ENCODE results near the gene CD52. TPM values are rescaled to one million over a fixed set of nuclear protein-coding genes. Genes with fewer than 3 reads are reported as not detected.
A peak's percentile ranks its signal among the peaks of the same experiment; 100 is the strongest.
"Not testable (repeated sequence)": the region's sequence is repeated elsewhere in the genome, so short reads cannot be mapped to it uniquely, and the experiment has no call there.

Gene CD52
- total and polyA plus RNA-seq, 2 of the 4 experiments (the other 2 are of a cell fraction): 1.6 TPM; not detected in 1

GRCh38 chr1:26328597-26328996 lies 10.8 kb downstream of the CD52 start:
- Histone ChIP-seq H3K4me3 (ENCODE audit: insufficient read depth, low read depth, low read length) (no peak overlapping the region), H3K23ac (ENCODE audit: low read depth, low read length) (no peak overlapping the region), H3K56ac (ENCODE audit: extremely low read depth, insufficient read depth, low read length) (no peak overlapping the region), H4K20me1 (ENCODE audit: insufficient read depth, low read length) (no peaks in the 10 kb centered on the region), H2AK9ac (replicated peaks; ENCODE audit: low read depth, low read length, poor library complexity) (no peak overlapping the region), H3K79me1 (ENCODE audit: low read depth in 1 of 2, low read length in 2 of 2) (no peaks in the 10 kb centered on the region), H3K4me1 (ENCODE audit: control insufficient read depth, insufficient read depth, low read length) (no peaks in the 10 kb centered on the region), H3K14ac (replicated peaks; ENCODE audit: low read depth, low read length) (no peak overlapping the region), H2BK5ac (ENCODE audit: low read depth, low read length, poor library complexity, severe bottlenecking) (no peak overlapping the region), H4K5ac (ENCODE audit: low read depth, low read length) (no peak overlapping the region), H3K9me3 (ENCODE audit: control insufficient read depth, insufficient read depth, low read length) (no peaks in the 10 kb centered on the region), H2BK15ac (ENCODE audit: low read depth, low read length) (no peak overlapping the region), H2BK20ac (ENCODE audit: low read depth, low read length) (no peak overlapping the region), H3K9ac (ENCODE audit: low read depth, low read length) (no peak overlapping the region), H2AK5ac (ENCODE audit: low read depth, low read length) (no peak overlapping the region), H3K4ac (ENCODE audit: low read depth, low read length) (no peak overlapping the region), H4K91ac (ENCODE audit: insufficient read depth, low read depth, low read length) (no peak overlapping the region), H4K8ac (ENCODE audit: low read depth in 2 of 2, low read length in 2 of 2) (no peak overlapping the region), H3K36me3 (ENCODE audit: control insufficient read depth, insufficient read depth, low read length) (no peaks in the 10 kb centered on the region), H3K4me2 (ENCODE audit: low read depth, low read length) (no peak overlapping the region), H2AFZ (replicated peaks; ENCODE audit: low read length, poor library complexity) (peak overlapping the region; percentile 33), H3K27ac (ENCODE audit: insufficient read depth, low read length) (no peak overlapping the region), H3K9me1 (ENCODE audit: insufficient read depth, low read length) (no peaks in the 10 kb centered on the region), H3K27me3 (ENCODE audit: control insufficient read depth, insufficient read depth, low read length) (peaks cover 19% of the 10 kb centered on the region), H2BK120ac (ENCODE audit: low read depth, low read length) (no peak overlapping the region), H3K18ac (ENCODE audit: low read depth, low read length) (no peak overlapping the region)
- no peak for DNase-seq
- no TSS peak for BruUV-seq (replicated peaks)
- in situ Hi-C loops (cut with MboI; ENCODE audit: low sequenced_read_pairs): no loop called here
- intact Hi-C loops (cut with micrococcal nuclease): no loop called here
- ATAC-seq (ENCODE audit: low read depth): no peak
- ChIA-PET CTCF (no interaction called here), POLR2A (ENCODE audit: unreplicated experiment) (no interaction called here)
- dilution Hi-C loops (cut with HindIII; ENCODE audit: low sequenced_read_pairs, unreplicated experiment): no loop called here
- TF ChIP-seq BHLHE40 (IDR thresholded peaks at IDR 0.05; ENCODE audit: low read depth, low read length) (no peak), FOS (IDR thresholded peaks at IDR 0.05; ENCODE audit: low read depth, low read length) (no peak), NFE2L2 (IDR thresholded peaks at IDR 0.05; ENCODE audit: low read depth, low read length) (no peak), CTCF (conservative IDR thresholded peaks at IDR 0.05; ENCODE audit: low read depth, low read length) (no peak), CEBPB (IDR thresholded peaks at IDR 0.05; ENCODE audit: low read depth, low read length) (no peak)
- WGBS, 2 experiments (ENCODE audit: extremely low coverage in 2 of 2, insufficient read length in 1 of 2): 79% methylated on average over 6 of the region's 8 CpGs; no CpG with 5 or more reads in 1 of the 2 experiments

DNA sequence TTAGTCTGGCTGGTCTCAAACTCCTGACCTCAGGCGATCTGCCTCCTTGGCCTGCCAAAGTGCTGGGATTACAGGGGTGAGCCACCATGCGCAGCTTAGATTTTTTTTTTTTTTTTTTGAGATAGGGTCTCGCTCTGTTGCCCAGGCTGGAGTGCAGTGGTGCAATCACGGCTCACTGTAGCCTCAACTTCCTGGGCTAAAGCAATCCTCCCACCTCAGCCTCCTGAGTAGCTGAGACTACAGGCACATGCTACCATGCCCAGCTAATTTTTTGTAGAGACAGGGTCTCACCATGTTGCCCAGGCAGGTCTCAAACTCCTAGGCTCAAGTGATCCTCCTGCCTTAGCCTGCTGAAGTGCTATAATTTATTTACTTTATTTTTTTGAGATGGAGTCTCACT lies 11.6 kb downstream of the CD52 start:
- H2BK120ac ChIP-seq (ENCODE audit: low read depth, low read length); H3K4me1 ChIP-seq (ENCODE audit: control insufficient read depth, insufficient read depth, low read length); BruUV-seq (replicated peaks); H2BK15ac ChIP-seq (ENCODE audit: low read depth, low read length); POLR2A ChIA-PET (ENCODE audit: unreplicated experiment); H3K9me3 ChIP-seq (ENCODE audit: control insufficient read depth, insufficient read depth, low read length); H4K20me1 ChIP-seq (ENCODE audit: insufficient read depth, low read length); dilution Hi-C loops (cut with HindIII; ENCODE audit: low sequenced_read_pairs, unreplicated experiment); H3K27ac ChIP-seq (ENCODE audit: insufficient read depth, low read length); H4K5ac ChIP-seq (ENCODE audit: low read depth, low read length); H3K4me2 ChIP-seq (ENCODE audit: low read depth, low read length); in situ Hi-C loops (cut with MboI; ENCODE audit: low sequenced_read_pairs); H3K9me1 ChIP-seq (ENCODE audit: insufficient read depth, low read length); DNase-seq; H4K8ac ChIP-seq (ENCODE audit: low read depth in 2 of 2, low read length in 2 of 2); H2AFZ ChIP-seq (replicated peaks; ENCODE audit: low read length, poor library complexity); H2BK5ac ChIP-seq (ENCODE audit: low read depth, low read length, poor library complexity, severe bottlenecking); H3K36me3 ChIP-seq (ENCODE audit: control insufficient read depth, insufficient read depth, low read length); H2AK9ac ChIP-seq (replicated peaks; ENCODE audit: low read depth, low read length, poor library complexity); intact Hi-C loops (cut with micrococcal nuclease); H3K4me3 ChIP-seq (ENCODE audit: insufficient read depth, low read depth, low read length); H2BK20ac ChIP-seq (ENCODE audit: low read depth, low read length); H3K4ac ChIP-seq (ENCODE audit: low read depth, low read length); H4K91ac ChIP-seq (ENCODE audit: insufficient read depth, low read depth, low read length); H3K79me1 ChIP-seq (ENCODE audit: low read depth in 1 of 2, low read length in 2 of 2); H3K14ac ChIP-seq (replicated peaks; ENCODE audit: low read depth, low read length); ATAC-seq (ENCODE audit: low read depth); H3K18ac ChIP-seq (ENCODE audit: low read depth, low read length); H2AK5ac ChIP-seq (ENCODE audit: low read depth, low read length); H3K9ac ChIP-seq (ENCODE audit: low read depth, low read length); H3K23ac ChIP-seq (ENCODE audit: low read depth, low read length); H3K56ac ChIP-seq (ENCODE audit: extremely low read depth, insufficient read depth, low read length): not testable (repeated sequence)
- no CpG with 5 or more reads among the region's 4 CpGs for WGBS, 2 experiments (ENCODE audit: extremely low coverage in 2 of 2, insufficient read length in 1 of 2)
- CTCF ChIA-PET: interaction anchor here (0.7 kb wide), 1 partner anchor 62 kb away, joined by 9 read pairs; no protein-coding TSS in a partner anchor
- H3K27me3 ChIP-seq (ENCODE audit: control insufficient read depth, insufficient read depth, low read length): peaks cover 19% of the 10 kb centered on the region
